A549 treated with CpdA at 1 μM for 4 hours (cell line): ENCODE data around the gene TPI1. TPM values are rescaled to one million over a fixed set of nuclear protein-coding genes. Genes with fewer than 3 reads are reported as not detected.

Source experiments
- total RNA-seq: library from RNA; stranded (reverse); fragments of 200-300 nt; extraction: Qiagen RNA extraction; gene quantifications from 5 replicates; pipeline ENCODE4 v1.2.3, GENCODE V29; 2022; ENCODE audit warnings: low read depth

The TPI1 gene
- total RNA-seq = 1,360 to 1,675 TPM (median 1,619 TPM) in 5 replicates

GRCh38 chr12:6867413-6868210 lies at the start of gene TPI1:
Gene TPI1 (plus strand): TSS chr12:6867531. CDS start chr12:6867567, 36 bp downstream.

DNA sequence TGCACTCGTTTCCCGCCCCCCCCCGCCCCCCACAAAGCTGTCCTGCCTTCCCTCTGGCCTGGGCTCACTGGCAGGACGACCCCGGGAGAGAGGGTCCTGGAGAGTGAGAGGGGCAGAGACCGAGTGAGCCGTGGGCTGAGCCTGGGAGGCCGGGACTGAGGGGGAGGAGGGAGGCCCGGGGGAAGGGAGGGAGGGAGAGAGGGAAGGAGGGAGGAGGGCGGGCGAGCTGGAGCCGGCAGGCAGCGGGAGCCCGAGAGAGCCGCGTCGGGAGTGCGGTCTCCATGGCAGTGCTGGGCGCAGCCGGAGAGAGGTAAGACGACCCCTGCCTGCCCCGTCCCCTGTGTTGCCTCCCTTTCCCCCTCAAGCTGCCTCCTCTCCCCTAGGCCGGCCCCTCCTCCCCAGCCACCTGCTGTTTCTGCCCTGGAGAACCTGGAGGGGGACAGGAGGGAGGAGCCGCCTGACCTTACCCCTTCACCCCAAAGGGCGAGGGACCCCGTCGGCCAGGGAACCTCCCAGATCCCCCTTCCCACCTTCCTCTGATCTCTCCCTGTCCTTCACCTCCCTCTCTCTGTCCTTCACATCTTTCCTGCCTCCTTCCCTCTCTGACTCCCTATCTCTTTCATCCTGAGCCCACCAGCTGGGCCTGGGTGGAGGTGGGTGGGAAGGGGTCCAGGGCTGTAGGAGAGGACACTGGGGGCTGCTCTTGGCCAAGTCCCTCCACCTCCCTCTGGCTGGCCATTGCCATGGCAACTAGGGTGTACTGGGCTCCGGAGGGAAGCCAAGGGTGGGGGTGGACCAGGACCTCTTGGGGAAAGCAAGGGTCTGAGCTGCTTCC lies 45.5 kb upstream of the TPI1 start, which contains the start of gene GPR162:
GPR162 (plus strand) TSS at position 231 of the 835 bp plus-strand sequence. CDS start 2,078 bp downstream, outside the sequence.

GRCh38 chr12:6827982-6828780 lies 39.1 kb upstream of the TPI1 start, which contains the start of gene P3H3:
Gene P3H3 (plus strand): TSS chr12:6828407. CDS start chr12:6828441, 34 bp downstream.

DNA sequence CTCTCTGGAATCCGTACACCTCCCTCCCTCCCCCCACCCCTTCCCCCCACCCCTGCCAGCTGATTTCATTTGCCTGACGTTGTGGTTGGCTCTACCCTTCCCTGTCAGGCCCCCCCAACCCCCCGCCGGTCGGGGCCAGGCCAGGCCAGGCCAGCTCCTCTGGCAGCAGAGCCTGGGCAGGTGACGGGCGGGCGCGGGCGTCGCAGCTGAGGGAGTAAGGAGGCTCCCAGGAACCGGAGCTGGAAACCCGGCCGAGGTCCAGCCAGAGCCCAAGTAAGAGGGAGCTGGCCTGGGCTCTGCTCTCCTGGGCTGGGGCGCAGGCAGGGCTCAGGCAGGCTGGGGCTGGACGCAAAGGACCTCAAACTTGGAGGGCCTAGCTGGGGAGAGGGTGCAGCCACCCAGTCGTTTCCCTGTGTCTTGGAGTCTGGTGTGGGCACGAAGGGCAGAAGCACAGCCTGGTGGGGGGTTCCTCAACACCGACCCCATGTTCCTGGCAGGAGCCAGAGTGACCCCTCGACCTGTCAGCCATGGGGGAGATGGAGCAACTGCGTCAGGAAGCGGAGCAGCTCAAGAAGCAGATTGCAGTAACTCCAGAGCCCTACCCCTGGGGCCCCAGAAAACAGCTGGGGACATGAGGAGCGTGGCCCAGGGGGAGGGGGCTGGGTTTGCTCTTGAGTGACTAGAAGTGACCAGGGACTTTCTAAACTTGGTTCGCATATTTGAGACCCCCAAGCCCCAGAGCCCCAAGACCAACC lies 26.4 kb upstream of the TPI1 start, which contains the start of gene GNB3:
GNB3 (plus strand) TSS at position 165 of the 755 bp plus-strand sequence; CDS start at position 528, 363 bp downstream.

GRCh38 chr12:6851153-6851920 lies 16.0 kb upstream of the TPI1 start, which contains the start of gene CDCA3:
Gene CDCA3 (minus strand): TSS chr12:6851286. CDS start chr12:6850952, 334 bp downstream.

DNA sequence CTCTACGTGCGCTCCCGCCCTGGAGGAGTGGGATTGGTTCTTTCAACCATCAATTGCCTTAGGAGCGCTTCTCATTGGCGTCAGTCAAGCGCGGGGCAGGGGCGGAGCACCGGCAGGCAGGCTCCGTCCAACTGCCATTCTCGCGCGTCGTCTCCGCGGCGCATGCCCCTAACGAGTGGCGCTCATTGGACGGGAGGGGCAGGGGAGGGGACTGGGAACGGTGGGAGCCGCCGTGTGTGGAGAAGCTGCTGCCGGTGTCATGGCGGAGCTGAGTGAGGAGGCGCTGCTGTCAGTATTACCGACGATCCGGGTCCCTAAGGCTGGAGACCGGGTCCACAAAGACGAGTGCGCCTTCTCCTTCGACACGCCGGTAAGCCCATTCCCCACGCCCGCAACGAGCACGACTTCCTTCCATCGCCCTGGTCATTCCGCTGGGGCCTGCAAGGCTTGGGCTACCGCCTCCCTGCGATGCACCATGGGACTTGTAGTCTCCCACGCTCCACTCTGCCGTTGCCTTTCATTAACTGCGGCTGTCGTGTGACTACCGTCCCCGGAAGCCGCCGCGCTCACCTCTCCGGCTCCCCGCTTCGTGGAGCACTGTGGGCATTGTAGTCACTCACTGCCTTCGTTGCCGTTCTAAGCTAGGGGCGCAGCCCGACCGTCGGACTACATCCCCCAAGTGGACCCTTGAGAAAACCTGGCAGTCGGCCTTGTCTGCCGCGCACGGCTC lies 15.2 kb upstream of the TPI1 start, which contains the start of gene USP5:
USP5 (plus strand) TSS at position 230 of the 730 bp plus-strand sequence; CDS start at position 260, 30 bp downstream.

GRCh38 chr12:6873094-6874014 lies 6.0 kb downstream of the TPI1 start, which contains the start of gene SPSB2:
Gene SPSB2 (minus strand): TSS chr12:6873303. CDS start chr12:6872901, 402 bp downstream.

DNA sequence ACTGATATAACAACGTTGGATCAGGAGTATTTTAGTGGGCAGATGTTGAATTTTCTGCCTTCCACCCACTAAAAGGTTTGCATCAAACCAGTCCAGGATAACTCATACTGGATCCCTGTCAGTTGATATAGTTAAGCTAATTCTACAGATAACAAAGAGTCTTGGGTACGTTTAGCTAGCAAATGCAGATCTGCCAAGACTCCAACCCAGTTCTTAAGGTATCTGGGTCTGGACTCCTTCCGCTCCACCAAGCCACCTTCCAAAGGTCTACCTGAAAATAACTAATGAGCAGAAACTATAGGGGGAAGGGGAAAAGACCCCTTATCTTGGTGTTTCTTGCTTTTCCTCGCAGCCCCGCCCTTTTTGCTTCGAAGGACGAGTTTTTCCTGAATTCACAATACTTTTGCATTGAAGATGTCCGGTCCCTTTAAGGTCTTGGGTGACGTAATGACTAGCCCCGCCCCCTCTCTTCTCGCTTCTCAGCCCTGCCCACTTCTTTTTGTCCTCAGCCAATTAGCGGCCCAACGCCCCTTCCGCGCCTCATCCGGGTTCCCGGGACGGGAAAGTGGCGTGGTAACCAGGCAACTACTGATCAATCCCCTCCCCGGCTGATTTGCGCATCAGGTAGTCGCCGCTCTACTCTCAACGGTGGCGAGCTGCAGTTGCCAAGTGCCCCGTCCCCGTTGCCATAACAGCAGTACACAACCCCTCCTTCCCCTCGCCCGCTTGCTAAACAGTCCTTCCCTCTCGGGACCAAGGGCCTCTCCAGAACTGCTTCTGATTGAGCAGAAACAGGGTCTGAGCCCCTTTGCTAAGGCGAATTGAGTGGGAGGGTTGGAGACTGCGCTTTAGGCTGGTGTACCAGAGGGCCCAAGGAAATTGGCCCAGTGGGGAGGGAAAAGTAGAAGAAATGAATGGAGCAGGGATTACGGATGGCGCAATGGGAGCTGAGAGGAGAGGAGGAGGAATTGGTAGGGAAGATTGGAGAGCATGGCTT lies 37.2 kb downstream of the TPI1 start, which contains the start of gene LRRC23:
LRRC23 (plus strand) TSS at position 543 of the 997 bp plus-strand sequence. CDS start 812 bp downstream, outside the sequence.

GRCh38 chr12:6914246-6914946 lies 47.1 kb downstream of the TPI1 start, which contains the start of gene ENO2:
Gene ENO2 (plus strand): TSS chr12:6914580. CDS start chr12:6915833, 1,253 bp downstream.

Other genes with a start within 250 kb of the TPI1 start
- 0.34 to 0.59 TPM (median 0.54 TPM) in 5 replicates for gene LPAR5, start 231.6 kb upstream of the TPI1 start, total RNA-seq
- 0.10 to 0.24 TPM (median 0.18 TPM) in 4 of 5 replicates, not detected in the other for gene ACRBP, start 220.1 kb upstream of the TPI1 start, total RNA-seq
- 12.4 to 18.9 TPM (median 17.0 TPM) in 5 replicates for gene ING4, start 204.4 kb upstream of the TPI1 start, total RNA-seq
- 52.4 to 68.0 TPM (median 62.6 TPM) in 5 replicates for gene ZNF384, start 178.2 kb upstream of the TPI1 start, total RNA-seq
- 0.43 to 1.0 TPM (median 0.87 TPM) in 5 replicates for gene PIANP, start 166.7 kb upstream of the TPI1 start, total RNA-seq
- gene COPS7A, start 143.5 kb upstream of the TPI1 start, total RNA-seq = 48.5 to 61.1 TPM (median 55.6 TPM) in 5 replicates
- gene MLF2, start 114.4 kb upstream of the TPI1 start, total RNA-seq = 262 to 311 TPM (median 307 TPM) in 5 replicates
- 593 to 1,064 TPM (median 878 TPM) in 5 replicates for gene PTMS, start 101.2 kb upstream of the TPI1 start, total RNA-seq
- gene LAG3, start 95.0 kb upstream of the TPI1 start, total RNA-seq = 0.87 to 2.2 TPM (median 1.6 TPM) in 5 replicates
- gene CD4, start 78.0 kb upstream of the TPI1 start, total RNA-seq = not detected in 5 replicates
- gene GPR162, start 45.7 kb upstream of the TPI1 start, total RNA-seq = 0.31 to 0.54 TPM (median 0.42 TPM) in 5 replicates
- 20.2 to 31.6 TPM (median 27.4 TPM) in 5 replicates for gene P3H3, start 39.1 kb upstream of the TPI1 start, total RNA-seq
- 1.7 to 2.4 TPM (median 1.9 TPM) in 5 replicates for gene GNB3, start 26.6 kb upstream of the TPI1 start, total RNA-seq
- gene CDCA3, start 16.2 kb upstream of the TPI1 start, total RNA-seq = 80.3 to 92.3 TPM (median 82.2 TPM) in 5 replicates
- 74.6 to 97.4 TPM (median 77.2 TPM) in 5 replicates for gene USP5, start 15.4 kb upstream of the TPI1 start, total RNA-seq
- 16.8 to 22.9 TPM (median 19.9 TPM) in 5 replicates for gene SPSB2, start 5.8 kb downstream of the TPI1 start, total RNA-seq
- 16.4 to 17.9 TPM (median 16.5 TPM) in 5 replicates for gene LRRC23, start 37.3 kb downstream of the TPI1 start, total RNA-seq
- 41.2 to 50.5 TPM (median 42.1 TPM) in 5 replicates for gene ENO2, start 47.0 kb downstream of the TPI1 start, total RNA-seq
- gene ATN1, start 60.4 kb downstream of the TPI1 start, total RNA-seq = 48.9 to 77.1 TPM (median 73.0 TPM) in 5 replicates
- not detected in 5 replicates for gene RNU7-1, start 76.3 kb downstream of the TPI1 start, total RNA-seq
- 250 to 321 TPM (median 290 TPM) in 5 replicates for gene C12orf57, start 76.5 kb downstream of the TPI1 start, total RNA-seq
- gene PTPN6, start 83.8 kb downstream of the TPI1 start, total RNA-seq = 10.3 to 13.1 TPM (median 12.1 TPM) in 5 replicates
- gene PHB2, start 103.1 kb downstream of the TPI1 start, total RNA-seq = 308 to 350 TPM (median 341 TPM) in 5 replicates
- 61.3 to 69.0 TPM (median 66.0 TPM) in 5 replicates for gene EMG1, start 103.4 kb downstream of the TPI1 start, total RNA-seq
- gene LPCAT3, start 150.9 kb downstream of the TPI1 start, total RNA-seq = 26.2 to 31.5 TPM (median 27.2 TPM) in 5 replicates
- gene C1S, start 193.2 kb downstream of the TPI1 start, total RNA-seq = 36.8 to 62.7 TPM (median 41.0 TPM) in 5 replicates
- gene C1R, start 224.9 kb downstream of the TPI1 start, total RNA-seq = 24.3 to 43.4 TPM (median 26.6 TPM) in 5 replicates
- gene C1RL, start 241.7 kb downstream of the TPI1 start, total RNA-seq = 9.4 to 17.0 TPM (median 10.3 TPM) in 5 replicates